HFF-Myc (cell line): ENCODE measurements around the gene MELTF.

Experiments used
- DNase-seq: peaks from one replicate; pipeline ENCODE4 v3.0.0-alpha.2; 2011; ENCODE audit warnings: low read depth; ENCODE audit errors: extremely low read depth
- H3K4me3 ChIP-seq: replicated peaks from 2 replicates; pipeline ENCODE4 v1.5.1; 2011; ENCODE audit warnings: low read depth, mild to moderate bottlenecking, control low read depth, low read length
- TF ChIP-seq, protein P1 (sequence below): IDR thresholded peaks from 2 replicates; pipeline ENCODE4 v1.5.1; 2012; ENCODE audit warnings: mild to moderate bottlenecking, low read depth, low read length, control low read depth; ENCODE audit errors: missing control alignments

The MELTF gene

DNA sequence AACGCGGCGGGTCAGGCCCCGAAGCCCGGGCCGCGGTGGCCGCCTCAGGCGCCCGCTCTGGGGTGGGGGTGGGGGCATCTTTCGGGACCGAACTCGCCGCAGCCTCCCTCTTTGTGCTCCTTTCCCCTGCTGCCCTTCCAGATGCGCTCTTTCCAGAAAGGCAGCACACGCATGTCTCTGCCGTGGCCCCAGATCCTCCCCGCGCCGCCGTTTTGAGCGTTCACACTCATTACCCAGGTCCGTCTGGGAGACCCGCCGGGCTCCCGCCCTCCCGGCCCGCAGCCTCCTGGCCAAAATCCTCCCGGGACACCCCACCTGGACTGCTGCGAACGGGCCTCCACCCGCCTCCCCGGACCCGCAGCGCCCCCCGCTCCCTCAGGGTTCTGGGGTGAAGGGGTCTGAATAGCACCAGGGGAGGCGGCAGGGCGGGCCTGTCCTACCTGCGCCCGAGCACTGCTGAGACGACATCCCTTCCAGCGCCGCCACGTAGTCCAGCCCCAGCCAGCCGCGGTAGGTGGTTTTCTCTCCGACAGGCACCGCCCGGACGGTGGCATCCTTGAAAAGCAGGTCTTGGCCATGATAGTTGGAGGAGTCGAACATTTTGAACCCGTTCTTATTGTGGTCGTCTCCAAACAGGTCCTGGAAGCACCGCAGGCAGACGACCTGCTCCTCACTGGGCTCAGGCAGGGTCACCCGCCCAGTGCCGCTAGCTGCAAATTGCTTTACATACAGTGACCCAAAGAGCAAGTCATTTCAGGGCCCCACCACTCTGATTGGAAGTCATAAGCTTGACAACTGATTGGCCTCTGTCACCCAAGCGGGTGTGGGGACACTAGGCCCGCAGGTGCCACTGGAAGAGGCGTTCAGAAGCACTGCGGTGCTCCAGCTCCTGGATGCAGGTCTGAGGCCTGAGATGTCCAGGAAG is 25.9 kb downstream of the MELTF start:
- TF ChIP-seq, protein P1, sequence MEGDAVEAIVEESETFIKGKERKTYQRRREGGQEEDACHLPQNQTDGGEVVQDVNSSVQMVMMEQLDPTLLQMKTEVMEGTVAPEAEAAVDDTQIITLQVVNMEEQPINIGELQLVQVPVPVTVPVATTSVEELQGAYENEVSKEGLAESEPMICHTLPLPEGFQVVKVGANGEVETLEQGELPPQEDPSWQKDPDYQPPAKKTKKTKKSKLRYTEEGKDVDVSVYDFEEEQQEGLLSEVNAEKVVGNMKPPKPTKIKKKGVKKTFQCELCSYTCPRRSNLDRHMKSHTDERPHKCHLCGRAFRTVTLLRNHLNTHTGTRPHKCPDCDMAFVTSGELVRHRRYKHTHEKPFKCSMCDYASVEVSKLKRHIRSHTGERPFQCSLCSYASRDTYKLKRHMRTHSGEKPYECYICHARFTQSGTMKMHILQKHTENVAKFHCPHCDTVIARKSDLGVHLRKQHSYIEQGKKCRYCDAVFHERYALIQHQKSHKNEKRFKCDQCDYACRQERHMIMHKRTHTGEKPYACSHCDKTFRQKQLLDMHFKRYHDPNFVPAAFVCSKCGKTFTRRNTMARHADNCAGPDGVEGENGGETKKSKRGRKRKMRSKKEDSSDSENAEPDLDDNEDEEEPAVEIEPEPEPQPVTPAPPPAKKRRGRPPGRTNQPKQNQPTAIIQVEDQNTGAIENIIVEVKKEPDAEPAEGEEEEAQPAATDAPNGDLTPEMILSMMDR: no peak
- no peak for DNase-seq
- peak overlapping the region; percentile 42 for H3K4me3 ChIP-seq

DNA sequence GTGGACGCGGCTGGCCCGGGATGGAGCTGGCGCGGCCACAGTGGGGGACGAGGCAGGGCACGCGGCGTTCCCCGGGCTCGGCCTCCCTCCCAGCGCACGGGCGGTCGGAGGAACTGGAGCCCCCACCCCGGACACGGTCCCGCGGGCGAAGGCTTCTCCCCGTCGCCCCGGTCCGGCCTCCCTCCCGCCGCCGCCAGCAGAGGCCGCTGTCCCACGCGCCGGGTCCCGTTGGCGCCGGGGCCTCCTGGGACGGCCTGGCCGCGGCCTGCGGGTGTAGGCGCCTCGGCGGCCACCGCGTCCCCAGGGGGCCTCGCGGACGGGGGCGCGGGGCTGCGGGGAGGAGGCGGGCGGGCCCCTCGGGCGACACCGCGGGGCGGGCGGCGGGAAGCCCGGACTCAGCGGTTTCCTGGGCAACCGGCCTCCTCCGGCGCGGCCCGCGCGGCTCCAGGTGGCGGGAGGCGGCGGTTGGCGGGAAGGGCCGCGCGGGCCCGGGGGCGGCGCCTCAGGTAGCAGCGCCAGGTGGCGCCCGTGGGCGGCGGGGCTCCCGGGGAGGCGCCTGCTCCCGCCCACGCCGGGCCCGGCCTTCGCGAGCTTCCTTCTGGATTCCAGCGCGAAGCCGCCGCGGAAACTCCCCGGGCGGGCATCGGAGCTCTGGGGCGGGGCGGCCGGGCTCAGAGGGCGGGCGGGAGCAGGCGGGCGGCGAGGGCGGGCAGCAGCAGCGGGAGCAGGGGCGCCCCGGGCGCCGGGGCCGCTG is 26.7 kb downstream of the MELTF start:
- TF ChIP-seq, protein P1: peak; percentile 43
- no peak for DNase-seq
- H3K4me3 ChIP-seq: peak overlapping the region; percentile 42

DNA sequence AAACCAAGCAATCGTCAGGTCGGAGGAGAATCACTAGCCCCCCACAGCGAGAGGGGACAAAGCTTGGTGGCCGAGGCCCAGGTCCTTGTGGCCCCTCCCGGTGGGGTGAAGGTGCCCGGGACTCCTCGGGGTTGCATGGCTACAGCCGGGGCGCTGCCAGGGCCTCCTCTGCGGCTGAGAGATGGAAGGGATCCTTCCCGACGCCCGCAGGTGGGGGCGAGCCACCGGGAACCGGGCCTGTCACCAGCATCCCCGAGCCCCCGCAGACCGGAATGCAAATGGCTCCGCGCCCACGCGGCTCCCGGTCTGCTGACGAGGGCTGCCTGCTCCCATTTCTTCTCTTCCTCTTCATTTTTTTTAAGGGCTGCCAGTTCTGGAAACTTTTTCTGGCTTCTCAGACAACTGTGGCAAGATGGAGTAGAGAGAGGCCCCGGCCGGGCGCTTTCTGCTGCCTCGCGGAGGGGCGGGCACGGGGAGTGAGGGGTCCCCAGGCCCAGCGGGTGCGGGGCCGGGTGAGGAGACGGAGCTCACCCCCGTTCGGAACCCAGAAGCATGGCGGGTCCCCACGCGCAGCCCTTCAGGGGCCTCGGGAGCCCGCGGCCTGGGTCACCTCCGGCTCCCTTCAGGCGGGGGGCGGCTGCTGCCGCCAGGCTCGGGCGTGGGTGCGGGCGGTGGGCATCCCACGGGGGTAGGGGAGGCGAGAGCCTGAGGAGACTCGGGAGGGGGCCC is 27.5 kb downstream of the MELTF start:
- DNase-seq: no peak
- TF ChIP-seq, protein P1: no peak
- peak overlapping the region; percentile 35 for H3K4me3 ChIP-seq

DNA sequence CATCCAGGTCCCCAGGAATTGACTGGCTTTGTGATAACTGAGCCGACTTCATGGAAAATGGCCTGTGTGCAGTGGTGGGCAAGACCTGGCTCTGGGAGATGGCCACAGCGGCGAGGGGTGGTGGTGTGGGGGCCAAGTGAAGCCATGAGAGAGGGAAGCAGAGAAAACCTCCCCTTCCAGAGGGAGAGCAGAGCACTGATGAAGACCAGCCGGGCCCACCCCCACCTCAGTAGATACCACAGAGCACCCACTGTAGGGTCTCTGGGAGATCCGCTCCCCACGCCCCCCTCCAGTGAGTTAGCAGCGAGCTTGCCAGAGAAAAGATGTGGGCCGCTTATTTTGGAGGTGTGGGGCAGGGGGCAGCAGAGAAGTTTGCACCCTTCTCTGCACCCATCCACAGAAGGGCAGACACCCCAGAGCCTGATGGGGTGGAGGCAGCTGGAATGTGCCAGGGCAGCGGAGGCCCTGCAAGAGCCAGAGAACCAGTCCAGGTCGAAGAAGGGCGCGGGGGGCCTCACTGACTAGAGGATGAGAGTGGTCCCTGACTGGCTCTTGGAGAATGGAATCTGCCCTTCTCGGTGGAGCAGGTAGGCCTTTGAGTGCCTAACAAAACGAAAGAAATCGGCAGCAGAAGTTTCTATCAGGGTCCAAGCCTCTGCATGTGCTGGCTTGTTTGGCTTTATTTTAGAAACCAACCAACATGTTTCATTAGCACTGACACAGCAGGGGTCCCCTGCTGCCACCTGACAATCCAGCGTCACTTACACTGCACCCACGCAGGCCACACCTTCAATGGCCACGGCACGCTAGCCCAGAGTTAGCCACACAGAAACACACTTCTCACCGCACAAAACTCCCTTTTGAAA is 28.3 kb downstream of the MELTF start:
- no peak for DNase-seq
- H3K4me3 ChIP-seq: no peak overlapping the region
- TF ChIP-seq, protein P1: no peak

DNA sequence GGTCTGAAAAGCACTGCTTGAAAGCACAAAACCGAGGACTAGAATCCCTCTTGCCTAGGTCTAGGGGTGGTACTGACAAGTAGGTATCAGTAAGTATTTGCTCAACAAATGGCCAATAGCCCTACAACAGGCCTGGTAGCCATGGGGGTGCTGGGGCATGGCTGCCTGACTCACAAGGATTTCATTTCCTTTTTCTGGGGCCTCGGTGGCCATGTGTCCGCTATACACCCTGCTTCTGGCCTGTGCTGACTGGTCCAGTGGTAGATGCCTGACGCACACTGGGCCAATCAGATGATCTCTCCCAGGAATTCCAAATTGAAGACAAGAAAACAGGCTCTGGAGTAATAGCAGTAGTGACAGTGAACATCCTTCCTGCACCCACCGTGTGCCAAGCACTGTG is 29.4 kb downstream of the MELTF start:
- no peak for DNase-seq
- TF ChIP-seq, protein P1: no peak
- no peak overlapping the region for H3K4me3 ChIP-seq
